GM23338 (cell line): ENCODE results near the gene DDX31. TPM values are rescaled to one million over a fixed set of nuclear protein-coding genes. Genes with fewer than 3 reads are reported as not detected.

Source experiments
- ATAC-seq: fragments of 200-7000 bp; cut with Tn5 transposase; 3 replicates; pipeline ENCODE4 v1.9.1; 2020
- DNase-seq: peaks from one replicate; pipeline ENCODE4 v3.0.0-alpha.2; 2015; ENCODE audit warnings: low spot score
- H2AFZ ChIP-seq: fragments of 200-600 bp; sonication (generic); 2 replicates; pipeline ENCODE4 v1.8.0; 2016; ENCODE audit warnings: antibody characterized with exemption, mild to moderate bottlenecking, moderate library complexity
- H3F3A ChIP-seq: fragments of 200-600 bp; sonication (generic); replicated peaks from 2 replicates; pipeline ENCODE4 v1.8.0; 2017; ENCODE audit warnings: antibody characterized with exemption, mixed run types, low read depth
- H3K27ac ChIP-seq: fragments of 200-600 bp; sonication (generic); 2 replicates; pipeline ENCODE4 v1.6.1; 2016; ENCODE audit warnings: low read depth
- H3K27me3 ChIP-seq: fragments of 200-600 bp; sonication (generic); 2 replicates; pipeline ENCODE4 v1.8.0; 2016; ENCODE audit warnings: mild to moderate bottlenecking, mixed run types, moderate library complexity; ENCODE audit not compliant: insufficient read depth
- H3K36me3 ChIP-seq: fragments of 200-600 bp; sonication (generic); 2 replicates; pipeline ENCODE4 v1.8.0; 2016; ENCODE audit warnings: mild to moderate bottlenecking; ENCODE audit not compliant: insufficient read depth
- H3K4me1 ChIP-seq: fragments of 200-600 bp; sonication (generic); 2 replicates; pipeline ENCODE4 v1.8.0; 2016; ENCODE audit warnings: mild to moderate bottlenecking, moderate library complexity; ENCODE audit not compliant: insufficient read depth
- H3K4me2 ChIP-seq: fragments of 200-600 bp; sonication (generic); 2 replicates; pipeline ENCODE4 v1.7.1; 2017; ENCODE audit warnings: mixed run types
- H3K4me3 ChIP-seq: fragments of 200-600 bp; sonication (generic); 2 replicates; pipeline ENCODE4 v1.6.1; 2016; ENCODE audit warnings: mixed run types
- H3K79me2 ChIP-seq: fragments of 200-600 bp; sonication (generic); replicated peaks from 2 replicates; pipeline ENCODE4 v1.8.0; 2017; ENCODE audit warnings: mild to moderate bottlenecking; ENCODE audit not compliant: insufficient read depth
- H3K9me2 ChIP-seq: fragments of 200-600 bp; sonication (generic); 2 replicates; pipeline ENCODE4 v1.8.0; 2017; ENCODE audit not compliant: insufficient read depth
- H4K20me1 ChIP-seq: fragments of 200-600 bp; sonication (generic); replicated peaks from 2 replicates; pipeline ENCODE4 v1.8.0; 2017; ENCODE audit warnings: mild to moderate bottlenecking; ENCODE audit not compliant: insufficient read depth
- H3K27ac Mint-ChIP-seq: 2 replicates; pipeline ENCODE4 v1.8.0; 2020; ENCODE audit warnings: inconsistent platforms, mild to moderate bottlenecking, moderate library complexity, mixed read lengths
- H3K27me3 Mint-ChIP-seq: 3 replicates; pipeline ENCODE4 v1.8.0; 2022; ENCODE audit warnings: low read depth, mild to moderate bottlenecking, moderate library complexity, mixed read lengths, inconsistent platforms; ENCODE audit not compliant: insufficient read depth, poor library complexity
- H3K36me3 Mint-ChIP-seq: 3 replicates; pipeline ENCODE4 v1.8.0; 2021; ENCODE audit warnings: low read depth, mild to moderate bottlenecking, inconsistent platforms, moderate library complexity, mixed read lengths
- H3K4me1 Mint-ChIP-seq: 3 replicates; pipeline ENCODE4 v1.8.0; 2020; ENCODE audit warnings: mild to moderate bottlenecking, inconsistent platforms, mixed read lengths
- H3K4me3 Mint-ChIP-seq: 3 replicates; pipeline ENCODE4 v1.8.0; 2021; ENCODE audit warnings: moderate library complexity, mild to moderate bottlenecking, inconsistent platforms, mixed read lengths
- H3K9me3 Mint-ChIP-seq: 3 replicates; pipeline ENCODE4 v1.8.0; 2020; ENCODE audit warnings: moderate library complexity, mild to moderate bottlenecking, inconsistent platforms, mixed read lengths
- CREB1 ChIP-seq: fragments of 250-450 bp; sonication (Bioruptor Pico); IDR thresholded peaks from 2 replicates; pipeline ENCODE4 v1.5.0; 2020; ENCODE audit warnings: low read depth, mild to moderate bottlenecking, moderate library complexity
- CTCF ChIP-seq, 2 experiments: fragments of 200-600 bp in 1 of 2; sonication (generic) in 1 of 2; conservative IDR thresholded peaks; 2 replicates each; pipeline versions ENCODE4 v1.5.1 to v1.6.1; 2016 to 2017; ENCODE audit warnings: antibody characterized with exemption in 2 of 2, low read depth in 2 of 2, mild to moderate bottlenecking in 2 of 2, moderate library complexity in 1 of 2
- EZH2 ChIP-seq: fragments of 200-600 bp; sonication (generic); IDR thresholded peaks from one replicate; pipeline ENCODE4 v1.8.0; 2017; ENCODE audit warnings: antibody characterized with exemption, mild to moderate bottlenecking, low read depth; ENCODE audit not compliant: unreplicated experiment
- EZH2phosphoT487 ChIP-seq: fragments of 200-600 bp; sonication (generic); IDR thresholded peaks from one replicate; pipeline ENCODE4 v1.8.1; 2018; ENCODE audit warnings: antibody characterized with exemption; ENCODE audit not compliant: unreplicated experiment
- JUNB ChIP-seq: IDR thresholded peaks from one replicate; pipeline ENCODE4 v1.6.1; 2016; ENCODE audit warnings: antibody characterized with exemption; ENCODE audit not compliant: unreplicated experiment
- NANOG ChIP-seq: IDR thresholded peaks from 2 replicates; pipeline ENCODE4 v1.6.1; 2016; ENCODE audit warnings: antibody characterized with exemption, borderline replicate concordance
- POLR2AphosphoS5 ChIP-seq: IDR thresholded peaks from 2 replicates; pipeline ENCODE4 v1.6.1; 2016; ENCODE audit warnings: antibody characterized with exemption, low read depth
- STAT1 ChIP-seq: IDR thresholded peaks from one replicate; pipeline ENCODE4 v1.6.1; 2016; ENCODE audit warnings: antibody characterized with exemption; ENCODE audit not compliant: unreplicated experiment
- ZNF114 ChIP-seq: fragments of 250-450 bp; sonication (Bioruptor Pico); IDR thresholded peaks from 2 replicates; pipeline ENCODE4 v1.5.0; 2020; ENCODE audit warnings: mild to moderate bottlenecking, moderate library complexity
- ZNF331 ChIP-seq: fragments of 250-450 bp; sonication (Bioruptor Pico); IDR thresholded peaks from 2 replicates; pipeline ENCODE4 v1.5.0; 2020; ENCODE audit warnings: low read depth, mild to moderate bottlenecking, moderate library complexity
- polyA plus RNA-seq: library from polyadenylated mRNA; unstranded; fragments of >200 nt; fragmentation: Nextera tagmentation; extraction: Ambion mirVana; gene quantifications from 2 replicates; pipeline ENCODE4 v1.2.1, GENCODE V29; 2016
- total RNA-seq: library from RNA; depleted of rRNA; stranded (reverse); fragments of >200 nt; shearing (Covaris generic); gene quantifications from 2 replicates; pipeline ENCODE4 v1.2.3, GENCODE V29; 2014
- TF ChIP-seq, protein P1 (sequence below): IDR thresholded peaks from 2 replicates; pipeline ENCODE4 v1.6.1; 2016; ENCODE audit warnings: antibody characterized with exemption
- TF ChIP-seq, protein P2 (sequence below): fragments of 250-450 bp; sonication (Bioruptor Pico); IDR thresholded peaks from 2 replicates; pipeline ENCODE4 v1.5.0; 2020; ENCODE audit warnings: mild to moderate bottlenecking, moderate library complexity
- TF ChIP-seq, protein P3 (sequence below): IDR thresholded peaks from one replicate; pipeline ENCODE4 v1.6.1; 2018; ENCODE audit warnings: antibody characterized with exemption; ENCODE audit not compliant: unreplicated experiment

DDX31 gene
- total and polyA plus RNA-seq, 2 experiments from 2014 or later: 14.8 to 23.5 TPM

GRCh38 chr9:132646726-132647125 is 23.1 kb downstream of the DDX31 start:
- Histone ChIP-seq H3K27me3 (no peaks in the 10 kb centered on the region), H3K4me2 (no peak overlapping the region), H3K4me1 (no peaks in the 10 kb centered on the region), H3K27ac (no peak overlapping the region), H3K9me2 (no peaks in the 10 kb centered on the region), H4K20me1 (peaks cover 18% of the 10 kb centered on the region), H3K36me3 (peaks cover 46% of the 10 kb centered on the region), H2AFZ (no peak overlapping the region), H3F3A (no peaks in the 10 kb centered on the region), H3K79me2 (no peaks in the 10 kb centered on the region; the same call in 1 of the 2 replicates), H3K4me3 (no peak overlapping the region)
- Mint-ChIP-seq H3K27ac (no peak overlapping the region), H3K4me1 (no peaks in the 10 kb centered on the region), H3K4me3 (no peak overlapping the region), H3K9me3 (no peaks in the 10 kb centered on the region), H3K36me3 (peaks cover 79% of the 10 kb centered on the region), H3K27me3 (no peaks in the 10 kb centered on the region)
- ATAC-seq (no peak), DNase-seq (no peak)
- TF ChIP-seq ZNF114 (CRISPR knock-in tag) (no peak), POLR2AphosphoS5 (no peak), EZH2 (no peak), EZH2phosphoT487 (no peak), CREB1 (CRISPR knock-in tag) (no peak), CTCF (conservative IDR thresholded peaks at IDR 0.05; ENCODE audit: low read depth in 2 of 2) (no peak), ZNF331 (CRISPR knock-in tag) (no peak), JUNB (no peak), STAT1 (no peak), NANOG (no peak)
- TF ChIP-seq, protein P1, sequence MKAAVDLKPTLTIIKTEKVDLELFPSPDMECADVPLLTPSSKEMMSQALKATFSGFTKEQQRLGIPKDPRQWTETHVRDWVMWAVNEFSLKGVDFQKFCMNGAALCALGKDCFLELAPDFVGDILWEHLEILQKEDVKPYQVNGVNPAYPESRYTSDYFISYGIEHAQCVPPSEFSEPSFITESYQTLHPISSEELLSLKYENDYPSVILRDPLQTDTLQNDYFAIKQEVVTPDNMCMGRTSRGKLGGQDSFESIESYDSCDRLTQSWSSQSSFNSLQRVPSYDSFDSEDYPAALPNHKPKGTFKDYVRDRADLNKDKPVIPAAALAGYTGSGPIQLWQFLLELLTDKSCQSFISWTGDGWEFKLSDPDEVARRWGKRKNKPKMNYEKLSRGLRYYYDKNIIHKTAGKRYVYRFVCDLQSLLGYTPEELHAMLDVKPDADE: no peak
- TF ChIP-seq, protein P2, sequence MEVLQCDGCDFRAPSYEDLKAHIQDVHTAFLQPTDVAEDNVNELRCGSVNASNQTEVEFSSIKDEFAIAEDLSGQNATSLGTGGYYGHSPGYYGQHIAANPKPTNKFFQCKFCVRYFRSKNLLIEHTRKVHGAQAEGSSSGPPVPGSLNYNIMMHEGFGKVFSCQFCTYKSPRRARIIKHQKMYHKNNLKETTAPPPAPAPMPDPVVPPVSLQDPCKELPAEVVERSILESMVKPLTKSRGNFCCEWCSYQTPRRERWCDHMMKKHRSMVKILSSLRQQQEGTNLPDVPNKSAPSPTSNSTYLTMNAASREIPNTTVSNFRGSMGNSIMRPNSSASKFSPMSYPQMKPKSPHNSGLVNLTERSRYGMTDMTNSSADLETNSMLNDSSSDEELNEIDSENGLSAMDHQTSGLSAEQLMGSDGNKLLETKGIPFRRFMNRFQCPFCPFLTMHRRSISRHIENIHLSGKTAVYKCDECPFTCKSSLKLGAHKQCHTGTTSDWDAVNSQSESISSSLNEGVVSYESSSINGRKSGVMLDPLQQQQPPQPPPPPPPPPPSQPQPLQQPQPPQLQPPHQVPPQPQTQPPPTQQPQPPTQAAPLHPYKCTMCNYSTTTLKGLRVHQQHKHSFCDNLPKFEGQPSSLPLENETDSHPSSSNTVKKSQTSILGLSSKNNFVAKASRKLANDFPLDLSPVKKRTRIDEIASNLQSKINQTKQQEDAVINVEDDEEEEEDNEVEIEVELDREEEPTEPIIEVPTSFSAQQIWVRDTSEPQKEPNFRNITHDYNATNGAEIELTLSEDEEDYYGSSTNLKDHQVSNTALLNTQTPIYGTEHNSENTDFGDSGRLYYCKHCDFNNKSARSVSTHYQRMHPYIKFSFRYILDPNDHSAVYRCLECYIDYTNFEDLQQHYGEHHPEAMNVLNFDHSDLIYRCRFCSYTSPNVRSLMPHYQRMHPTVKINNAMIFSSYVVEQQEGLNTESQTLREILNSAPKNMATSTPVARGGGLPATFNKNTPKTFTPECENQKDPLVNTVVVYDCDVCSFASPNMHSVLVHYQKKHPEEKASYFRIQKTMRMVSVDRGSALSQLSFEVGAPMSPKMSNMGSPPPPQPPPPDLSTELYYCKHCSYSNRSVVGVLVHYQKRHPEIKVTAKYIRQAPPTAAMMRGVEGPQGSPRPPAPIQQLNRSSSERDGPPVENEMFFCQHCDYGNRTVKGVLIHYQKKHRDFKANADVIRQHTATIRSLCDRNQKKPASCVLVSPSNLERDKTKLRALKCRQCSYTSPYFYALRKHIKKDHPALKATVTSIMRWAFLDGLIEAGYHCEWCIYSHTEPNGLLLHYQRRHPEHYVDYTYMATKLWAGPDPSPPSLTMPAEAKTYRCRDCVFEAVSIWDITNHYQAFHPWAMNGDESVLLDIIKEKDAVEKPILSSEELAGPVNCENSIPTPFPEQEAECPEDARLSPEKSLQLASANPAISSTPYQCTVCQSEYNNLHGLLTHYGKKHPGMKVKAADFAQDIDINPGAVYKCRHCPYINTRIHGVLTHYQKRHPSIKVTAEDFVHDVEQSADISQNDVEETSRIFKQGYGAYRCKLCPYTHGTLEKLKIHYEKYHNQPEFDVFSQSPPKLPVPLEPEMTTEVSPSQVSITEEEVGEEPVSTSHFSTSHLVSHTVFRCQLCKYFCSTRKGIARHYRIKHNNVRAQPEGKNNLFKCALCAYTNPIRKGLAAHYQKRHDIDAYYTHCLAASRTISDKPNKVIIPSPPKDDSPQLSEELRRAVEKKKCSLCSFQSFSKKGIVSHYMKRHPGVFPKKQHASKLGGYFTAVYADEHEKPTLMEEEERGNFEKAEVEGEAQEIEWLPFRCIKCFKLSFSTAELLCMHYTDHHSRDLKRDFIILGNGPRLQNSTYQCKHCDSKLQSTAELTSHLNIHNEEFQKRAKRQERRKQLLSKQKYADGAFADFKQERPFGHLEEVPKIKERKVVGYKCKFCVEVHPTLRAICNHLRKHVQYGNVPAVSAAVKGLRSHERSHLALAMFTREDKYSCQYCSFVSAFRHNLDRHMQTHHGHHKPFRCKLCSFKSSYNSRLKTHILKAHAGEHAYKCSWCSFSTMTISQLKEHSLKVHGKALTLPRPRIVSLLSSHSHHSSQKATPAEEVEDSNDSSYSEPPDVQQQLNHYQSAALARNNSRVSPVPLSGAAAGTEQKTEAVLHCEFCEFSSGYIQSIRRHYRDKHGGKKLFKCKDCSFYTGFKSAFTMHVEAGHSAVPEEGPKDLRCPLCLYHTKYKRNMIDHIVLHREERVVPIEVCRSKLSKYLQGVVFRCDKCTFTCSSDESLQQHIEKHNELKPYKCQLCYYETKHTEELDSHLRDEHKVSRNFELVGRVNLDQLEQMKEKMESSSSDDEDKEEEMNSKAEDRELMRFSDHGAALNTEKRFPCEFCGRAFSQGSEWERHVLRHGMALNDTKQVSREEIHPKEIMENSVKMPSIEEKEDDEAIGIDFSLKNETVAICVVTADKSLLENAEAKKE (CRISPR knock-in tag): no peak
- TF ChIP-seq, protein P3, sequence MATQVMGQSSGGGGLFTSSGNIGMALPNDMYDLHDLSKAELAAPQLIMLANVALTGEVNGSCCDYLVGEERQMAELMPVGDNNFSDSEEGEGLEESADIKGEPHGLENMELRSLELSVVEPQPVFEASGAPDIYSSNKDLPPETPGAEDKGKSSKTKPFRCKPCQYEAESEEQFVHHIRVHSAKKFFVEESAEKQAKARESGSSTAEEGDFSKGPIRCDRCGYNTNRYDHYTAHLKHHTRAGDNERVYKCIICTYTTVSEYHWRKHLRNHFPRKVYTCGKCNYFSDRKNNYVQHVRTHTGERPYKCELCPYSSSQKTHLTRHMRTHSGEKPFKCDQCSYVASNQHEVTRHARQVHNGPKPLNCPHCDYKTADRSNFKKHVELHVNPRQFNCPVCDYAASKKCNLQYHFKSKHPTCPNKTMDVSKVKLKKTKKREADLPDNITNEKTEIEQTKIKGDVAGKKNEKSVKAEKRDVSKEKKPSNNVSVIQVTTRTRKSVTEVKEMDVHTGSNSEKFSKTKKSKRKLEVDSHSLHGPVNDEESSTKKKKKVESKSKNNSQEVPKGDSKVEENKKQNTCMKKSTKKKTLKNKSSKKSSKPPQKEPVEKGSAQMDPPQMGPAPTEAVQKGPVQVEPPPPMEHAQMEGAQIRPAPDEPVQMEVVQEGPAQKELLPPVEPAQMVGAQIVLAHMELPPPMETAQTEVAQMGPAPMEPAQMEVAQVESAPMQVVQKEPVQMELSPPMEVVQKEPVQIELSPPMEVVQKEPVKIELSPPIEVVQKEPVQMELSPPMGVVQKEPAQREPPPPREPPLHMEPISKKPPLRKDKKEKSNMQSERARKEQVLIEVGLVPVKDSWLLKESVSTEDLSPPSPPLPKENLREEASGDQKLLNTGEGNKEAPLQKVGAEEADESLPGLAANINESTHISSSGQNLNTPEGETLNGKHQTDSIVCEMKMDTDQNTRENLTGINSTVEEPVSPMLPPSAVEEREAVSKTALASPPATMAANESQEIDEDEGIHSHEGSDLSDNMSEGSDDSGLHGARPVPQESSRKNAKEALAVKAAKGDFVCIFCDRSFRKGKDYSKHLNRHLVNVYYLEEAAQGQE: no peak
